IMR-90 (cell line): ENCODE data around the gene CACNG7. TPM values are rescaled to one million over a fixed set of nuclear protein-coding genes. Genes with fewer than 3 reads are reported as not detected.

ENCODE experiments used
- ATAC-seq: fragments of 200-7000 bp; cut with Tn5 transposase; 2 replicates; pipeline ENCODE4 v1.9.1; 2020; ENCODE audit warnings: low read depth, mild to moderate bottlenecking, moderate library complexity
- BruUV-seq: library from RNA; stranded (reverse); fragments of 400-500 nt; replicated peaks from 2 replicates; lab custom pipeline; 2021; lab: Mats Ljungman, UMichigan
- CTCF ChIA-PET: fragments of 300-600 bp; formaldehyde crosslinking; extraction: SDS; loops from one replicate; lab custom pipeline; 2021; ENCODE audit warnings: antibody characterized with exemption; lab: Yijun Ruan, JAX
- POLR2A ChIA-PET: fragments of 300-600 bp; sonication (Branson Sonifier 250); formaldehyde crosslinking; loops from one replicate; lab custom pipeline; 2022; ENCODE audit warnings: antibody characterized with exemption; ENCODE audit not compliant: unreplicated experiment; lab: Charles Lee
- DNase-seq: peaks from one replicate; pipeline ENCODE4 v3.0.0; 2013
- H2AFZ ChIP-seq: replicated peaks from 2 replicates; pipeline ENCODE3; 2013; ENCODE audit warnings: low read length, mild to moderate bottlenecking; ENCODE audit not compliant: poor library complexity
- H2AK5ac ChIP-seq: 2 replicates; pipeline ENCODE4 v1.6.1; 2013; ENCODE audit warnings: low read depth, low read length, inconsistent platforms
- H2AK9ac ChIP-seq: replicated peaks from 2 replicates; pipeline ENCODE3; 2013; ENCODE audit warnings: mild to moderate bottlenecking, low read depth, low read length, moderate library complexity; ENCODE audit not compliant: poor library complexity
- H2BK120ac ChIP-seq: 2 replicates; pipeline ENCODE4 v1.6.1; 2013; ENCODE audit warnings: low read depth, low read length, inconsistent platforms
- H2BK15ac ChIP-seq: 3 replicates; pipeline ENCODE4 v1.6.1; 2013; ENCODE audit warnings: low read depth, low read length, inconsistent platforms
- H2BK20ac ChIP-seq: 2 replicates; pipeline ENCODE4 v1.6.1; 2013; ENCODE audit warnings: low read depth, mild to moderate bottlenecking, inconsistent platforms, low read length, moderate library complexity
- H2BK5ac ChIP-seq: 2 replicates; pipeline ENCODE4 v1.6.1; 2013; ENCODE audit warnings: mild to moderate bottlenecking, low read depth, low read length, inconsistent platforms; ENCODE audit not compliant: poor library complexity, severe bottlenecking
- H3K14ac ChIP-seq: replicated peaks from 2 replicates; pipeline ENCODE4 v1.6.1; 2013; ENCODE audit warnings: low read depth, low read length, inconsistent platforms
- H3K18ac ChIP-seq: 2 replicates; pipeline ENCODE4 v1.6.1; 2013; ENCODE audit warnings: low read depth, low read length, control low read depth
- H3K23ac ChIP-seq: 2 replicates; pipeline ENCODE4 v1.6.1; 2013; ENCODE audit warnings: low read depth, low read length, inconsistent platforms
- H3K27ac ChIP-seq: 2 replicates; pipeline ENCODE4 v1.5.1; 2013; ENCODE audit warnings: mild to moderate bottlenecking, control low read depth, low read length; ENCODE audit not compliant: insufficient read depth
- H3K27me3 ChIP-seq: 2 replicates; pipeline ENCODE4 v1.6.1; 2013; ENCODE audit warnings: low read length; ENCODE audit not compliant: control insufficient read depth, insufficient read depth
- H3K36me3 ChIP-seq: 2 replicates; pipeline ENCODE4 v1.6.1; 2013; ENCODE audit warnings: low read length, mixed read lengths; ENCODE audit not compliant: control insufficient read depth, insufficient read depth
- H3K4ac ChIP-seq: 2 replicates; pipeline ENCODE4 v1.6.1; 2013; ENCODE audit warnings: low read depth, low read length, inconsistent platforms
- H3K4me1 ChIP-seq: 2 replicates; pipeline ENCODE4 v1.6.1; 2013; ENCODE audit warnings: low read length, mixed read lengths; ENCODE audit not compliant: control insufficient read depth, insufficient read depth
- H3K4me2 ChIP-seq: 2 replicates; pipeline ENCODE4 v1.6.1; 2013; ENCODE audit warnings: low read depth, mild to moderate bottlenecking, control low read depth, low read length, moderate library complexity
- H3K4me3 ChIP-seq: 2 replicates; pipeline ENCODE4 v1.5.1; 2013; ENCODE audit warnings: low read depth, mild to moderate bottlenecking, control low read depth, low read length, moderate library complexity; ENCODE audit not compliant: insufficient read depth
- H3K56ac ChIP-seq: 2 replicates; pipeline ENCODE4 v1.6.1; 2013; ENCODE audit warnings: low read length, inconsistent platforms; ENCODE audit not compliant: insufficient read depth; ENCODE audit errors: extremely low read depth
- H3K79me1 ChIP-seq, 2 experiments: 2 replicates each; pipeline ENCODE4 v1.6.1; 2013; ENCODE audit warnings: low read length in 2 of 2, inconsistent platforms in 1 of 2, low read depth in 1 of 2
- H3K9ac ChIP-seq: 2 replicates; pipeline ENCODE4 v1.6.1; 2013; ENCODE audit warnings: low read depth, low read length, control low read depth
- H3K9me1 ChIP-seq: 2 replicates; pipeline ENCODE4 v1.6.1; 2013; ENCODE audit warnings: low read length, inconsistent platforms; ENCODE audit not compliant: insufficient read depth
- H3K9me3 ChIP-seq: 2 replicates; pipeline ENCODE4 v1.6.1; 2013; ENCODE audit warnings: low read length; ENCODE audit not compliant: control insufficient read depth, insufficient read depth
- H4K20me1 ChIP-seq: 2 replicates; pipeline ENCODE4 v1.6.1; 2013; ENCODE audit warnings: low read length, inconsistent platforms; ENCODE audit not compliant: insufficient read depth
- H4K5ac ChIP-seq: 2 replicates; pipeline ENCODE4 v1.6.1; 2013; ENCODE audit warnings: mild to moderate bottlenecking, low read depth, low read length, control low read depth
- H4K8ac ChIP-seq, 2 experiments: 2 replicates each; pipeline ENCODE4 v1.6.1; 2013; ENCODE audit warnings: low read depth in 2 of 2, low read length in 2 of 2, control low read depth in 1 of 2, inconsistent platforms in 1 of 2
- H4K91ac ChIP-seq: 2 replicates; pipeline ENCODE4 v1.6.1; 2013; ENCODE audit warnings: low read depth, low read length, inconsistent platforms; ENCODE audit not compliant: insufficient read depth
- MAZ ChIP-seq: IDR thresholded peaks from 2 replicates; pipeline ENCODE4 v1.6.1; 2012; ENCODE audit warnings: low read depth, mild to moderate bottlenecking, low read length, improper control_type of control experiment, moderate library complexity, borderline replicate concordance
- RAD21 ChIP-seq: IDR thresholded peaks from 2 replicates; pipeline ENCODE4 v1.6.1; 2012; ENCODE audit warnings: low read length, improper control_type of control experiment
- WGBS, 2 experiments: methylation state at CpG; one replicate each; pipeline versions ENCODE4 v1.1.5 to v1.1.7; 2013; ENCODE audit warnings: missing lambda C conversion rate in 2 of 2; ENCODE audit not compliant: insufficient read length in 1 of 2; ENCODE audit errors: extremely low coverage in 2 of 2; 5-methylcytosine and 5-hydroxymethylcytosine counted together
- dilution Hi-C: fragments of 300-500 bp; cut with HindIII; formaldehyde crosslinking; loops from one replicate; pipeline ENCODE4 v1.14.3; 2018; ENCODE audit warnings: low sequenced_read_pairs; ENCODE audit not compliant: unreplicated experiment
- in situ Hi-C: fragments of 300-500 bp; cut with MboI; formaldehyde crosslinking; loops from 3 replicates; pipeline ENCODE4 v1.14.3; 2019; ENCODE audit warnings: low sequenced_read_pairs, inconsistent platforms, mixed read lengths
- intact Hi-C: fragments of 100-400 bp; cut with micrococcal nuclease; formaldehyde crosslinking; loops from 2 replicates; pipeline ENCODE4 v1.10.0; 2022
- polyA plus RNA-seq, 3 experiments: library from polyadenylated mRNA; depleted of rRNA; stranded (reverse); fragments of >200 nt; gene quantifications; 2 replicates each; pipeline ENCODE4 v1.2.3, GENCODE V29; 2012; ENCODE audit warnings: low replicate concordance in 1 of 3
- total RNA-seq: library from RNA; depleted of rRNA; stranded (reverse); fragments of >200 nt; gene quantifications from 2 replicates; pipeline ENCODE4 v1.2.3, GENCODE V29; 2012

The CACNG7 gene
- total and polyA plus RNA-seq, 2 of the 4 experiments (the other 2 are of a cell fraction) = 0.36 to 6.7 TPM

GRCh38 chr19:53944933-53945332, 35.9 kb downstream of the CACNG7 start:
- Histone ChIP-seq H4K20me1 (no peaks in the 10 kb centered on the region), H2BK5ac (no peak overlapping the region), H3K36me3 (no peaks in the 10 kb centered on the region), H4K91ac (no peak overlapping the region), H3K9ac (no peak overlapping the region), H3K4me3 (no peak overlapping the region), H3K18ac (no peak overlapping the region), H4K8ac (no peak overlapping the region), H2AK5ac (no peak overlapping the region), H3K79me1 (no peaks in the 10 kb centered on the region), H3K56ac (no peak overlapping the region), H2BK15ac (no peak overlapping the region), H3K9me3 (peaks cover 4% of the 10 kb centered on the region; the same call in 1 of the 2 replicates), H3K4ac (no peak overlapping the region), H3K9me1 (no peaks in the 10 kb centered on the region; the same call in 1 of the 2 replicates), H3K4me1 (no peaks in the 10 kb centered on the region), H3K27me3 (peaks cover 6% of the 10 kb centered on the region; the same call in 1 of the 2 replicates), H2AFZ (no peak overlapping the region), H3K4me2 (no peak overlapping the region), H3K23ac (no peak overlapping the region), H4K5ac (no peak overlapping the region), H3K27ac (no peak overlapping the region), H3K14ac (no peak overlapping the region), H2AK9ac (no peak overlapping the region), H2BK120ac (no peak overlapping the region), H2BK20ac (no peak overlapping the region)
- CTCF ChIA-PET = no interaction called here
- dilution Hi-C loops (no loop called here), in situ Hi-C loops (no loop called here), intact Hi-C loops (no loop called here)
- BruUV-seq = no TSS peak
- no CpG with 5 or more reads among the region's 4 CpGs for WGBS, 2 experiments
- POLR2A ChIA-PET = no interaction called here
- ATAC-seq (no peak), DNase-seq (no peak)
- TF ChIP-seq MAZ (no peak), RAD21 (no peak)
